ENCODE data around the gene TNFRSF21.

DNA sequence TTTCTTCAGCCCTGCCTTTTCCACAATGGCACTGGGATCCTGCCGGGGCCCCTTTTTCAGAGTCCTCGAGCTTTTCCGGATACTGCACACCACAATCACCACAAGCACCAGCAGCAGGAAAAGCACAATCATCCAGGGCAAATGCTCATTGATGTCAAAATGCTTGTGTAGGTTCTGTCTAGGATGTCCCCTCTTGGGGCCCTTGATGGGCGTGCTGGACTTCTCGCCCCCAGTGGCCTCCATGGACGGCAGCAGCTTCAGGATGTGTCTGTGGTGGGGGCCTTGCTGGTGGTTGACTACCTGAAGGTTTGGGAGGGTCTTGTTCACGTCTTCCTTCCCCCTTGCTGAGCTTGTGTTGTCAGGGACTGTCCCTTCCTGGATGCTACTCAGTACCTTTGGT, 25.7 kb downstream of the TNFRSF21 start:
- TF ChIP-seq, protein P1, sequence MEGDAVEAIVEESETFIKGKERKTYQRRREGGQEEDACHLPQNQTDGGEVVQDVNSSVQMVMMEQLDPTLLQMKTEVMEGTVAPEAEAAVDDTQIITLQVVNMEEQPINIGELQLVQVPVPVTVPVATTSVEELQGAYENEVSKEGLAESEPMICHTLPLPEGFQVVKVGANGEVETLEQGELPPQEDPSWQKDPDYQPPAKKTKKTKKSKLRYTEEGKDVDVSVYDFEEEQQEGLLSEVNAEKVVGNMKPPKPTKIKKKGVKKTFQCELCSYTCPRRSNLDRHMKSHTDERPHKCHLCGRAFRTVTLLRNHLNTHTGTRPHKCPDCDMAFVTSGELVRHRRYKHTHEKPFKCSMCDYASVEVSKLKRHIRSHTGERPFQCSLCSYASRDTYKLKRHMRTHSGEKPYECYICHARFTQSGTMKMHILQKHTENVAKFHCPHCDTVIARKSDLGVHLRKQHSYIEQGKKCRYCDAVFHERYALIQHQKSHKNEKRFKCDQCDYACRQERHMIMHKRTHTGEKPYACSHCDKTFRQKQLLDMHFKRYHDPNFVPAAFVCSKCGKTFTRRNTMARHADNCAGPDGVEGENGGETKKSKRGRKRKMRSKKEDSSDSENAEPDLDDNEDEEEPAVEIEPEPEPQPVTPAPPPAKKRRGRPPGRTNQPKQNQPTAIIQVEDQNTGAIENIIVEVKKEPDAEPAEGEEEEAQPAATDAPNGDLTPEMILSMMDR (conservative IDR thresholded peaks at IDR 0.05; ENCODE audit: low read length), result no peak
- TF ChIP-seq EZH2phosphoT487 (IDR thresholded peaks at IDR 0.05; ENCODE audit: borderline replicate concordance, low read depth, low read length), result no peak
